Ectodermal cell (in vitro differentiated cells): ENCODE measurements around the gene HTR1E. TPM values are rescaled to one million over a fixed set of nuclear protein-coding genes. Genes with fewer than 3 reads are reported as not detected.
A peak's percentile ranks its signal among the peaks of the same experiment; 100 is the strongest.
"Not testable (repeated sequence)": the region's sequence is repeated elsewhere in the genome, so short reads cannot be mapped to it uniquely, and the experiment has no call there.

Experiments used
- H3K27ac ChIP-seq: 2 replicates; pipeline ENCODE4 v1.7.0; 2013; ENCODE audit warnings: mild to moderate bottlenecking, low read depth, low read length; ENCODE audit not compliant: insufficient read depth, poor library complexity, severe bottlenecking
- H3K27me3 ChIP-seq: 2 replicates; pipeline ENCODE4 v1.7.0; 2013; ENCODE audit warnings: mild to moderate bottlenecking, low read length; ENCODE audit not compliant: insufficient read depth, control insufficient read depth, poor library complexity, severe bottlenecking
- H3K36me3 ChIP-seq: one replicate; pipeline ENCODE4 v1.7.0; 2013; ENCODE audit warnings: low read length; ENCODE audit not compliant: control insufficient read depth, insufficient read depth
- H3K4me1 ChIP-seq: one replicate; pipeline ENCODE4 v1.7.0; 2013; ENCODE audit warnings: low read length; ENCODE audit not compliant: control insufficient read depth, insufficient read depth
- H3K4me3 ChIP-seq: 2 replicates; pipeline ENCODE4 v1.7.0; 2013; ENCODE audit warnings: low read depth, low read length, control low read depth; ENCODE audit not compliant: insufficient read depth
- H3K9me3 ChIP-seq: 2 replicates; pipeline ENCODE4 v1.7.0; 2013; ENCODE audit warnings: mild to moderate bottlenecking, low read length, moderate library complexity; ENCODE audit not compliant: control insufficient read depth
- WGBS, 2 experiments: methylation state at CpG; one replicate each; pipeline ENCODE4 v1.1.7; 2013; ENCODE audit warnings: missing lambda C conversion rate in 2 of 2; 5-methylcytosine and 5-hydroxymethylcytosine counted together
- polyA plus RNA-seq, 4 experiments: library from polyadenylated mRNA; stranded (reverse); fragments of 50-300 nt; gene quantifications; one replicate each; pipeline ENCODE4 v1.2.3, GENCODE V29; 2013

HTR1E gene, protein sequence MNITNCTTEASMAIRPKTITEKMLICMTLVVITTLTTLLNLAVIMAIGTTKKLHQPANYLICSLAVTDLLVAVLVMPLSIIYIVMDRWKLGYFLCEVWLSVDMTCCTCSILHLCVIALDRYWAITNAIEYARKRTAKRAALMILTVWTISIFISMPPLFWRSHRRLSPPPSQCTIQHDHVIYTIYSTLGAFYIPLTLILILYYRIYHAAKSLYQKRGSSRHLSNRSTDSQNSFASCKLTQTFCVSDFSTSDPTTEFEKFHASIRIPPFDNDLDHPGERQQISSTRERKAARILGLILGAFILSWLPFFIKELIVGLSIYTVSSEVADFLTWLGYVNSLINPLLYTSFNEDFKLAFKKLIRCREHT
- not detected for polyA plus RNA-seq (2013, experiment 1 of 4)
- 0.23 TPM for polyA plus RNA-seq (2013, experiment 2 of 4)
- not detected for polyA plus RNA-seq (2013, experiment 3 of 4)
- 0.12 TPM for polyA plus RNA-seq (2013, experiment 4 of 4)

- Histone ChIP-seq H3K36me3 (no peaks in the 10 kb centered on the region), H3K27me3 (peaks cover 31% of the 10 kb centered on the region), H3K4me1 (peaks cover 3% of the 10 kb centered on the region), H3K9me3 (no peaks in the 10 kb centered on the region), H3K4me3 (peak within 1 kb of the TSS; percentile 42), H3K27ac (no peak within 1 kb of the TSS)
- WGBS, 2 experiments, result 8% methylated on average over 55 of the region's 55 CpGs
Measured at GRCh38 chr6:86937219-86938079, at the start of gene HTR1E. TSS of gene HTR1E (plus strand) at chr6:86937528. CDS start at chr6:87015335, 77,807 bp downstream.

GRCh38 chr6:86888301-86888700, 49.0 kb upstream of the HTR1E start:
- Histone ChIP-seq H3K9me3 (no peaks in the 10 kb centered on the region), H3K36me3 (no peaks in the 10 kb centered on the region), H3K27me3 (no peaks in the 10 kb centered on the region), H3K4me3 (no peak overlapping the region), H3K4me1 (no peaks in the 10 kb centered on the region), H3K27ac (no peak overlapping the region)
- 71 to 74% methylated on average over 2 to 3 of the region's 4 CpGs for WGBS, 2 experiments

DNA sequence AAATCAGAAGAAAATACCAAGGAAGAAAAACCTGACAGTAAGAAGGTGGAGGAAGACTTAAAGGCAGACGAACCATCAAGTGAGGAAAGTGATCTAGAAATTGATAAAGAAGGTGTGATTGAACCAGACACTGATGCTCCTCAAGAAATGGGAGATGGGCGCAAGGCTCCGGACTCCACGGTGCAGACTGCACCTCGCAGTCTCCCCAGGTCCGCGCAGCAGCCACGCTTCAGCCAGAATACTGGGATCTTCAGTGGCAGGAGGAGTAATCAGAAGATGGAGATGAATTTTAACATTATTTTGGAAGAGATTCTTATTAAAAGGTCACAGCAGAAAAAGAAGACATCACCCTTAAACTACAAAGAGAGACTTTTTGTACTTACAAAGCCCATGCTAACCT, 40.1 kb upstream of the HTR1E start:
- H3K27ac ChIP-seq, H3K27me3 ChIP-seq, H3K36me3 ChIP-seq, H3K9me3 ChIP-seq, H3K4me3 ChIP-seq, H3K4me1 ChIP-seq: not testable (repeated sequence)
- WGBS, 2 experiments, result 88 to 91% methylated on average over 8 of the region's 8 CpGs

DNA sequence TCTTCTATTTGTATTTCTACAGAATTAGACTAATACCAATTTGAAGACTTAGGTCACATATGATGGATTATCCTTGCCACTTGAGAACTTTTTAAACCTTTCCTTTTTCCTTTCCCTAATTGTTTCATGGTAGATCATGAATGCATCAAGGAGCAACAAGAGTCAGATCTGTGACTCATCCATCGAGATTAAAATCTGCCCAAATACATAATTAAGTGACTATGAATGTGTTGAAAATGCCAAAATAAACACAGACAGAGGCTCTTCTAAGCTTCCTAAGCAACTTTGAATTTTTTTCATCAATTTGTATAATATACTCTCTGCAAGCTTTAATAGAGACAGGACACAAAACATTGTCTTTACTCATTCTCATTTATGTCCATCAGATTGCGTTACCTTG, 23.5 kb upstream of the HTR1E start:
- Histone ChIP-seq H3K4me1 (peaks cover 3% of the 10 kb centered on the region), H3K27me3 (no peaks in the 10 kb centered on the region), H3K4me3 (no peak overlapping the region), H3K27ac (no peak overlapping the region), H3K36me3 (no peaks in the 10 kb centered on the region), H3K9me3 (no peaks in the 10 kb centered on the region)
- WGBS, 2 experiments, result 91 to 100% methylated on average over 1 to 2 of the region's 2 CpGs

- Histone ChIP-seq H3K4me3 (no peak overlapping the region), H3K27me3 (no peaks in the 10 kb centered on the region), H3K36me3 (no peaks in the 10 kb centered on the region), H3K27ac (no peak overlapping the region), H3K9me3 (no peaks in the 10 kb centered on the region), H3K4me1 (peaks cover 3% of the 10 kb centered on the region)
- WGBS, 2 experiments, result 90 to 93% methylated on average over 2 of the region's 2 CpGs
Measured at GRCh38 chr6:86916393-86916792, 20.9 kb upstream of the HTR1E start.

- not testable (repeated sequence) for H3K36me3 ChIP-seq, H3K4me1 ChIP-seq, H3K4me3 ChIP-seq, H3K27ac ChIP-seq, H3K27me3 ChIP-seq, H3K9me3 ChIP-seq
- WGBS, 2 experiments, result 93% methylated on average over 1 of the region's 2 CpGs
Measured at GRCh38 chr6:86927138-86927537, 10.2 kb upstream of the HTR1E start.

- H3K9me3 ChIP-seq, H3K27me3 ChIP-seq, H3K4me3 ChIP-seq, H3K36me3 ChIP-seq, H3K27ac ChIP-seq, H3K4me1 ChIP-seq: not testable (repeated sequence)
- whole genome bisulfite sequencing, 2 experiments, result 85 to 98% methylated on average over 11 of the region's 11 CpGs
Measured at GRCh38 chr6:86927859-86928258, 9.5 kb upstream of the HTR1E start.

- Histone ChIP-seq H3K27ac (no peak overlapping the region), H3K36me3 (no peaks in the 10 kb centered on the region), H3K4me1 (peaks cover 3% of the 10 kb centered on the region), H3K9me3 (no peaks in the 10 kb centered on the region), H3K27me3 (peaks cover 24% of the 10 kb centered on the region), H3K4me3 (no peak overlapping the region)
- 86 to 94% methylated on average over 1 of the region's 1 CpG for WGBS, 2 experiments
Measured at GRCh38 chr6:86934365-86934764, 3.0 kb upstream of the HTR1E start.

DNA sequence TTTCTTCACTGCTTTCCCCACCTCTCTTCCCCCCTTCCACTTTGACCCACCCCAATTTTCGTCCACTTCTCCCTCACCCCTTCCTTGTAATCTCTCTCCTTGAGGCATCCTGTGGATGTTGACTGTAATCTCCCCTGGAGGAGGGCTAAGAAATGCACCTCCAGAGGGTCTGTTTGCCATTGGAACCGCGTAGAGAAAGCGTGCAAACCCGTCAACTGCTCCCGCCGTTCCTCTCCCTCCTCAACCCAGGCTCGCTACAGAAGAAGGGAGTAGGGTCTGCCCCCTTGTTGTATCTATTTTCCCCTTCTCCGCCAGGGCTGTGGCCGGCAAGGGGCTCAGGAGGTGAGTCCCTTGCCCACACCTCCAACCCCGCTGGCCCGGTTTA, 502 bp upstream of the HTR1E start:
- WGBS, 2 experiments, result 4 to 10% methylated on average over 12 of the region's 12 CpGs
- H3K4me3 ChIP-seq, result peak overlapping the region; percentile 42
- H3K9me3 ChIP-seq, result no peaks in the 10 kb centered on the region
- H3K27ac ChIP-seq, result no peak overlapping the region
- H3K27me3 ChIP-seq, result peaks cover 31% of the 10 kb centered on the region
- H3K4me1 ChIP-seq, result peaks cover 3% of the 10 kb centered on the region
- H3K36me3 ChIP-seq, result no peaks in the 10 kb centered on the region

- Histone ChIP-seq H3K36me3 (no peaks in the 10 kb centered on the region), H3K27me3 (peaks cover 31% of the 10 kb centered on the region), H3K9me3 (no peaks in the 10 kb centered on the region), H3K27ac (no peak overlapping the region), H3K4me1 (peaks cover 4% of the 10 kb centered on the region), H3K4me3 (no peak overlapping the region)
- 95% methylated on average over 3 to 4 of the region's 4 CpGs for WGBS, 2 experiments
Measured at GRCh38 chr6:86938814-86939213, 1.5 kb downstream of the HTR1E start.
